Activated CD8-positive, alpha-beta memory T cell treated with anti-CD3 and anti-CD28 coated beads, Interleukin-2, amount 50 U/mL, for 1 hour (primary cell): ENCODE data around the gene FADD.
"Not testable (repeated sequence)": the region's sequence is repeated elsewhere in the genome, so short reads cannot be mapped to it uniquely, and the experiment has no call there.

Experiments
- DNase-seq: peaks from one replicate; pipeline ENCODE4 v3.0.0-alpha.2; 2020; ENCODE audit errors: extremely low read depth

FADD gene

GRCh38 chr11:70182266-70182665 lies 20.8 kb upstream of the FADD start:
- DNase-seq: no peak

- no peak for DNase-seq
These were observed 20.1 kb upstream of the FADD start for GRCh38 chr11:70183032-70183431.

- no peak for DNase-seq
These were observed 19.5 kb upstream of the FADD start for GRCh38 chr11:70183483-70184176.

- no peak for DNase-seq
These were observed 18.7 kb upstream of the FADD start for GRCh38 chr11:70184396-70184795.

- no peak for DNase-seq
These were observed 17.6 kb upstream of the FADD start for GRCh38 chr11:70185348-70186055.

- DNase-seq: no peak
These were observed 16.7 kb upstream of the FADD start for GRCh38 chr11:70186420-70186819.

- no peak for DNase-seq
These were observed 16.2 kb upstream of the FADD start for GRCh38 chr11:70186936-70187335.

- no peak for DNase-seq
These were observed 15.3 kb upstream of the FADD start for GRCh38 chr11:70187771-70188170.

- no peak for DNase-seq
These were observed 13.5 kb upstream of the FADD start for GRCh38 chr11:70189622-70190021.

GRCh38 chr11:70191495-70192140 lies 11.5 kb upstream of the FADD start:
- DNase-seq: no peak

- DNase-seq: no peak
These were observed 10.3 kb upstream of the FADD start for GRCh38 chr11:70192666-70193410.

GRCh38 chr11:70193411-70194292 lies 9.4 kb upstream of the FADD start:
- DNase-seq: no peak

- DNase-seq: no peak
These were observed 8.0 kb upstream of the FADD start for GRCh38 chr11:70194792-70195791.

GRCh38 chr11:70200212-70200844 lies 2.8 kb upstream of the FADD start:
- no peak for DNase-seq

GRCh38 chr11:70201047-70201446 lies 2.0 kb upstream of the FADD start:
- DNase-seq: not testable (repeated sequence)

GRCh38 chr11:70201882-70202861 lies 924 bp upstream of the FADD start:
- DNase-seq: no peak

GRCh38 chr11:70203751-70204465 lies 812 bp downstream of the FADD start:
- DNase-seq: peak; percentile 95

GRCh38 chr11:70204466-70204799 lies 1.3 kb downstream of the FADD start:
- no peak for DNase-seq
